ENCODE data around the gene ASPHD1.

GRCh38 chr16:29891525-29892457 is 8.5 kb upstream of the ASPHD1 start:
- TF ChIP-seq CTCF (conservative IDR thresholded peaks at IDR 0.05; ENCODE audit: low read depth, low read length) = no peak
- no peak for TF ChIP-seq POLR2A (IDR thresholded peaks at IDR 0.05; ENCODE audit: low read depth, low read length)
- no peak for TF ChIP-seq CHD1 (IDR thresholded peaks at IDR 0.05; ENCODE audit: low read depth, low read length)
- no peak for TF ChIP-seq ELK1 (IDR thresholded peaks at IDR 0.05; ENCODE audit: borderline replicate concordance, low read depth, low read length)
- TF ChIP-seq RFX5 (IDR thresholded peaks at IDR 0.05; ENCODE audit: low read depth, low read length) = no peak
- no peak for TF ChIP-seq SMC3 (IDR thresholded peaks at IDR 0.05; ENCODE audit: low read depth, low read length)
- TF ChIP-seq RCOR1 (IDR thresholded peaks at IDR 0.05; ENCODE audit: insufficient replicate concordance, low read length) = no peak
- TF ChIP-seq MAZ (IDR thresholded peaks at IDR 0.05; ENCODE audit: borderline replicate concordance, low read depth, low read length) = no peak
- TF ChIP-seq CEBPB (IDR thresholded peaks at IDR 0.05; ENCODE audit: low read depth, low read length) = no peak
- no peak for TF ChIP-seq USF2 (IDR thresholded peaks at IDR 0.05; ENCODE audit: low read depth, low read length)

Data from IMR-90 (cell line).